GM19239 (cell line): ENCODE data around the gene CCDC33.

Experiments used
- DNase-seq: peaks from one replicate; pipeline ENCODE4 v3.0.0; 2011; ENCODE audit warnings: low spot score; ENCODE audit not compliant: insufficient read length
- FAIRE-seq: peaks from 2 replicates; lab custom pipeline; 2011; peaks lifted over from hg19 to GRCh38; lab: Jason Lieb, UNC

The CCDC33 gene

GRCh38 chr15:74208496-74208895 lies 27.6 kb upstream of the CCDC33 start:
- DNase-seq (no peak), FAIRE-seq (no peak)

GRCh38 chr15:74208901-74209559 lies 27.1 kb upstream of the CCDC33 start:
- FAIRE-seq, result no peak
- no peak for DNase-seq

GRCh38 chr15:74209560-74209958 lies 26.6 kb upstream of the CCDC33 start:
- DNase-seq (no peak), FAIRE-seq (no peak)

- FAIRE-seq, result no peak
- DNase-seq, result no peak
Measured at GRCh38 chr15:74209997-74210671, 26.0 kb upstream of the CCDC33 start.

- DNase-seq (no peak), FAIRE-seq (no peak)
Measured at GRCh38 chr15:74210729-74211128, 25.4 kb upstream of the CCDC33 start.

GRCh38 chr15:74211656-74212055 lies 24.5 kb upstream of the CCDC33 start:
- DNase-seq (no peak), FAIRE-seq (no peak)

- DNase-seq, result peak; percentile 24
- peak; percentile 8 for FAIRE-seq
Measured at GRCh38 chr15:74212494-74212893, 23.6 kb upstream of the CCDC33 start.

- no peak for FAIRE-seq
Measured at GRCh38 chr15:74213858-74214284, 22.3 kb upstream of the CCDC33 start.

GRCh38 chr15:74214324-74215021 lies 21.7 kb upstream of the CCDC33 start:
- DNase-seq (no peak), FAIRE-seq (no peak)

More at GRCh38 chr15:74213858-74214284, 22.3 kb upstream of the CCDC33 start:
- no peak for DNase-seq

- FAIRE-seq, result no peak
- no peak for DNase-seq
Measured at GRCh38 chr15:74215958-74216357, 20.2 kb upstream of the CCDC33 start.

- DNase-seq (no peak), FAIRE-seq (no peak)
Measured at GRCh38 chr15:74216949-74217348, 19.2 kb upstream of the CCDC33 start.

- no peak for DNase-seq
Measured at GRCh38 chr15:74217907-74218885, 17.9 kb upstream of the CCDC33 start.

GRCh38 chr15:74220475-74221248 lies 15.5 kb upstream of the CCDC33 start:
- DNase-seq, result no peak

More at GRCh38 chr15:74217907-74218885, 17.9 kb upstream of the CCDC33 start:
- no peak for FAIRE-seq

GRCh38 chr15:74221399-74222239 lies 14.5 kb upstream of the CCDC33 start:
- no peak for DNase-seq
- FAIRE-seq, result no peak

More at GRCh38 chr15:74220475-74221248, 15.5 kb upstream of the CCDC33 start:
- no peak for FAIRE-seq

GRCh38 chr15:74222240-74223119 lies 13.6 kb upstream of the CCDC33 start:
- FAIRE-seq, result no peak

GRCh38 chr15:74225928-74226327 lies 10.2 kb upstream of the CCDC33 start:
- no peak for FAIRE-seq

More at GRCh38 chr15:74222240-74223119, 13.6 kb upstream of the CCDC33 start:
- DNase-seq, result no peak

GRCh38 chr15:74226761-74227540 lies 9.2 kb upstream of the CCDC33 start:
- FAIRE-seq (no peak), DNase-seq (no peak)

More at GRCh38 chr15:74225928-74226327, 10.2 kb upstream of the CCDC33 start:
- no peak for DNase-seq
